ENCODE data around the gene ST6GAL1.

- TF ChIP-seq CTCF (IDR thresholded peaks at IDR 0.05), result no peak
- TF ChIP-seq POLR2A (IDR thresholded peaks at IDR 0.05), result no peak
Observed at GRCh38 chr3:187098923-187099512, 168.7 kb downstream of the ST6GAL1 start.
